Measurements from ENCODE around the gene TRERF1. TPM values are rescaled to one million over a fixed set of nuclear protein-coding genes. Genes with fewer than 3 reads are reported as not detected.

The TRERF1 gene
- total and polyA plus RNA-seq, 2 of the 8 experiments (the other 6 are each of a cell fraction or from before 2014, with no cell fraction given), result 10.8 to 21.5 TPM

GRCh38 chr6:42237857-42238256, 213.9 kb downstream of the TRERF1 start:
- Histone ChIP-seq H3K14ac (ENCODE audit: insufficient read length) (no peak overlapping the region), H3K18ac (ENCODE audit: extremely low read depth, low read length) (no peak overlapping the region), H3K23ac (ENCODE audit: insufficient read length) (no peak overlapping the region), H3K9ac (replicated peaks in 1 of 4; ENCODE audit: extremely low read depth in 1 of 4, low read depth in 3 of 4, low read length in 3 of 4) (no peak overlapping the region), H3K27ac (ENCODE audit: low read depth, low read length) (no peak overlapping the region), H4K5ac (ENCODE audit: insufficient read length, low read depth, low read length) (no peak overlapping the region), H2BK20ac (ENCODE audit: low read length) (no peak overlapping the region), H3K4me1 (replicated peaks in 1 of 4; ENCODE audit: control insufficient read depth in 3 of 4, insufficient read depth in 4 of 4, low read length in 3 of 4) (peaks cover 0 to 9% (median 2%) of the 10 kb centered on the region in 4 experiments; a peak in 5 of 7 replicates), H3K4me2 (ENCODE audit: insufficient read depth in 1 of 2, low read depth in 2 of 2, low read length in 2 of 2) (no peak overlapping the region), H2BK5ac (ENCODE audit: low read depth, low read length) (no peak overlapping the region), H4K8ac (ENCODE audit: extremely low read depth, insufficient read depth, low read length) (no peak overlapping the region), H3K36me3 (ENCODE audit: control insufficient read depth in 2 of 4, insufficient read depth in 4 of 4, low read length in 3 of 4) (peaks cover 3 to 38% (median 16%) of the 10 kb centered on the region in 4 experiments; a peak in 7 of 8 replicates), H3K9me3 (ENCODE audit: insufficient read depth in 2 of 2, low read depth in 1 of 2, low read length in 1 of 2) (no peaks in the 10 kb centered on the region), H4K91ac (replicated peaks; ENCODE audit: insufficient read length, low read length) (no peak overlapping the region), H3K23me2 (ENCODE audit: low read depth, low read length) (no peaks in the 10 kb centered on the region), H3K27me3 (replicated peaks in 1 of 4; ENCODE audit: control insufficient read depth in 3 of 4, extremely low read depth in 1 of 4, insufficient read depth in 3 of 4, low read length in 3 of 4) (no peaks in the 10 kb centered on the region), H2AK5ac (ENCODE audit: low read depth, low read length) (no peak overlapping the region), H3K56ac (replicated peaks; ENCODE audit: insufficient read length, low read depth, low read length) (no peak overlapping the region), H2BK12ac (ENCODE audit: low read depth, low read length) (no peak overlapping the region), H2BK120ac (replicated peaks; ENCODE audit: low read depth, low read length) (no peak overlapping the region), H4K20me1 (replicated peaks in 1 of 2; ENCODE audit: control insufficient read depth in 1 of 2, insufficient read depth in 2 of 2, low read length in 2 of 2) (peaks cover 0 to 1% of the 10 kb centered on the region in 2 experiments), H3K4me3 (ENCODE audit: extremely low read depth in 1 of 4, insufficient read depth in 2 of 4, low read depth in 3 of 4, low read length in 4 of 4) (no peak overlapping the region), H3K4ac (replicated peaks; ENCODE audit: insufficient read length, low read depth, low read length) (no peak overlapping the region), H3K79me1 (ENCODE audit: low read depth, low read length) (no peaks in the 10 kb centered on the region), H2AFZ (ENCODE audit: low read length) (no peak overlapping the region), H2BK15ac (ENCODE audit: low read length) (no peak overlapping the region), H3K79me2 (ENCODE audit: control insufficient read depth in 1 of 2, insufficient read depth in 2 of 2, low read length in 2 of 2) (no peaks in the 10 kb centered on the region)
- POLR2A ChIA-PET (ENCODE audit: partially characterized antibody), result no interaction called here
- CTCF ChIA-PET (ENCODE audit: partially characterized antibody), result interaction anchor here (0.6 to 1.5 kb wide), 2 partner anchors 23 to 282 kb away, joined by 4 to 5 read pairs; no protein-coding TSS in a partner anchor
- 100% methylated on average over 1 of the region's 1 CpG; no CpG with 5 or more reads in 1 of the 2 experiments for WGBS, 2 experiments (ENCODE audit: extremely low coverage in 1 of 2, insufficient coverage in 1 of 2, insufficient read length in 1 of 2, insufficient replicate concordance in 2 of 2, low coverage in 1 of 2, low lambda C conversion rate in 2 of 2, missing lambda C conversion rate in 1 of 2)
- DNase-seq (ENCODE audit: low read depth in 1 of 2, low spot score in 2 of 2) (no peak), FAIRE-seq (no peak)
- no peak for TF ChIP-seq SIRT6 (IDR thresholded peaks at IDR 0.05; ENCODE audit: low read length)
- TF ChIP-seq CTBP2 (IDR thresholded peaks at IDR 0.05; ENCODE audit: borderline replicate concordance, insufficient read depth, insufficient read length, low read length), result no peak
- no peak for TF ChIP-seq HDAC2 (IDR thresholded peaks at IDR 0.05; ENCODE audit: borderline replicate concordance in 1 of 2, low read depth in 2 of 2, low read length in 2 of 2)
- no peak for TF ChIP-seq FOSL1 (IDR thresholded peaks at IDR 0.05; ENCODE audit: insufficient read depth, low read depth, low read length)
- TF ChIP-seq TEAD4 (IDR thresholded peaks at IDR 0.05; ENCODE audit: low read depth, low read length), result no peak
- no peak for TF ChIP-seq ASH2L (IDR thresholded peaks at IDR 0.05; ENCODE audit: low read length)
- TF ChIP-seq ATF2 (IDR thresholded peaks at IDR 0.05; ENCODE audit: low read length), result no peak
- TF ChIP-seq RXRA (IDR thresholded peaks at IDR 0.05; ENCODE audit: insufficient read depth, low read depth, low read length), result no peak
- TF ChIP-seq GABPA (IDR thresholded peaks at IDR 0.05; ENCODE audit: borderline replicate concordance, insufficient read depth, low read length), result no peak

All from H1 (cell line).